ENCODE measurements around the gene TTC13. TPM values are rescaled to one million over a fixed set of nuclear protein-coding genes. Genes with fewer than 3 reads are reported as not detected.

The TTC13 gene
- total and polyA plus RNA-seq, 2 experiments from 2014 or later, result 13.0 to 14.9 TPM

GRCh38 chr1:230892018-230892491, 86.6 kb downstream of the TTC13 start:
- H3K27ac ChIP-seq, result peak overlapping the region; percentile 1
- H3K4me2 ChIP-seq, result no peak overlapping the region
- no peaks in the 10 kb centered on the region for H3K79me2 ChIP-seq
- H3K9me3 ChIP-seq (ENCODE audit: low read depth), result no peaks in the 10 kb centered on the region
- H3K4me3 ChIP-seq, result no peak overlapping the region
- no peaks in the 10 kb centered on the region for H3K9me2 ChIP-seq (replicated peaks; ENCODE audit: insufficient read depth)
- H4K20me1 ChIP-seq (ENCODE audit: insufficient read depth, poor library complexity, severe bottlenecking), result no peaks in the 10 kb centered on the region
- DNase-seq (ENCODE audit: low spot score), result no peak
- no peak for TF ChIP-seq EZH2phosphoT487 (IDR thresholded peaks at IDR 0.05; ENCODE audit: low read depth, severe bottlenecking, unreplicated experiment)
- TF ChIP-seq, protein P1, sequence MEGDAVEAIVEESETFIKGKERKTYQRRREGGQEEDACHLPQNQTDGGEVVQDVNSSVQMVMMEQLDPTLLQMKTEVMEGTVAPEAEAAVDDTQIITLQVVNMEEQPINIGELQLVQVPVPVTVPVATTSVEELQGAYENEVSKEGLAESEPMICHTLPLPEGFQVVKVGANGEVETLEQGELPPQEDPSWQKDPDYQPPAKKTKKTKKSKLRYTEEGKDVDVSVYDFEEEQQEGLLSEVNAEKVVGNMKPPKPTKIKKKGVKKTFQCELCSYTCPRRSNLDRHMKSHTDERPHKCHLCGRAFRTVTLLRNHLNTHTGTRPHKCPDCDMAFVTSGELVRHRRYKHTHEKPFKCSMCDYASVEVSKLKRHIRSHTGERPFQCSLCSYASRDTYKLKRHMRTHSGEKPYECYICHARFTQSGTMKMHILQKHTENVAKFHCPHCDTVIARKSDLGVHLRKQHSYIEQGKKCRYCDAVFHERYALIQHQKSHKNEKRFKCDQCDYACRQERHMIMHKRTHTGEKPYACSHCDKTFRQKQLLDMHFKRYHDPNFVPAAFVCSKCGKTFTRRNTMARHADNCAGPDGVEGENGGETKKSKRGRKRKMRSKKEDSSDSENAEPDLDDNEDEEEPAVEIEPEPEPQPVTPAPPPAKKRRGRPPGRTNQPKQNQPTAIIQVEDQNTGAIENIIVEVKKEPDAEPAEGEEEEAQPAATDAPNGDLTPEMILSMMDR (IDR thresholded peaks at IDR 0.05; ENCODE audit: poor library complexity), result no peak
- no peak for TF ChIP-seq EZH2 (IDR thresholded peaks at IDR 0.05; ENCODE audit: borderline replicate concordance)
- H3K27me3 ChIP-seq, result no peaks in the 10 kb centered on the region
- WGBS (ENCODE audit: low lambda C conversion rate, missing lambda C conversion rate), result 72% methylated on average over 6 of the region's 6 CpGs
- no peaks in the 10 kb centered on the region for H3K36me3 ChIP-seq (replicated peaks; ENCODE audit: insufficient read depth, low read depth)
- H3K4me1 ChIP-seq (ENCODE audit: insufficient read depth), result peaks cover 5% of the 10 kb centered on the region
- no peak overlapping the region for H2AFZ ChIP-seq

DNA sequence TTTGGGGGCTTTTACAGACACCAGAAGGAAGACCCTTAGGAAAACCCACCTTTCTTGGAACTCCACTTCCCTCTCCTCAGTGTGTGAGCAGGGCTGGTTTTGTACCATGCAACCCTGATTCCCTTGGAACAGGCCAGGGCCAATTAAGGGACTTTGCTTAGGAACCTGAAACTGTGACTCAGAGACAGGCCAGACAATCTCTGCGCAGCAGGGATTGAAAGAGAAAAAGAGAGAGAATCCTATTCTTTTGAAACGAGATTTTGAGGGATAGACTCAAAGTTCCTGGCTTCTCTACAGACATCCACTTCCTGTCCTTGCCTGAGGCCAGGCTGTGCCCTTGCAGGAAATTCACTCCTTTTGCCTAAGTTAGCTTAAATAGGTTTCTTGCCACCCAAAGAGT, 87.2 kb downstream of the TTC13 start:
- DNase-seq (ENCODE audit: low spot score), result no peak
- WGBS (ENCODE audit: low lambda C conversion rate, missing lambda C conversion rate), result 45% methylated on average over 2 of the region's 2 CpGs
- H3K4me2 ChIP-seq, result no peak overlapping the region
- peaks cover 5% of the 10 kb centered on the region for H3K4me1 ChIP-seq (ENCODE audit: insufficient read depth)
- TF ChIP-seq, protein P1 (IDR thresholded peaks at IDR 0.05; ENCODE audit: poor library complexity), result no peak
- TF ChIP-seq EZH2phosphoT487 (IDR thresholded peaks at IDR 0.05; ENCODE audit: low read depth, severe bottlenecking, unreplicated experiment) (no peak), EZH2 (IDR thresholded peaks at IDR 0.05; ENCODE audit: borderline replicate concordance) (no peak)
- H3K36me3 ChIP-seq (replicated peaks; ENCODE audit: insufficient read depth, low read depth), result no peaks in the 10 kb centered on the region
- H3K9me2 ChIP-seq (replicated peaks; ENCODE audit: insufficient read depth), result no peaks in the 10 kb centered on the region
- H4K20me1 ChIP-seq (ENCODE audit: insufficient read depth, poor library complexity, severe bottlenecking), result no peaks in the 10 kb centered on the region
- H3K4me3 ChIP-seq, result no peak overlapping the region
- peak overlapping the region; percentile 1 for H3K27ac ChIP-seq
- H2AFZ ChIP-seq, result no peak overlapping the region
- no peaks in the 10 kb centered on the region for H3K79me2 ChIP-seq
- H3K27me3 ChIP-seq, result no peaks in the 10 kb centered on the region
- H3K9me3 ChIP-seq (ENCODE audit: low read depth), result no peaks in the 10 kb centered on the region

DNA sequence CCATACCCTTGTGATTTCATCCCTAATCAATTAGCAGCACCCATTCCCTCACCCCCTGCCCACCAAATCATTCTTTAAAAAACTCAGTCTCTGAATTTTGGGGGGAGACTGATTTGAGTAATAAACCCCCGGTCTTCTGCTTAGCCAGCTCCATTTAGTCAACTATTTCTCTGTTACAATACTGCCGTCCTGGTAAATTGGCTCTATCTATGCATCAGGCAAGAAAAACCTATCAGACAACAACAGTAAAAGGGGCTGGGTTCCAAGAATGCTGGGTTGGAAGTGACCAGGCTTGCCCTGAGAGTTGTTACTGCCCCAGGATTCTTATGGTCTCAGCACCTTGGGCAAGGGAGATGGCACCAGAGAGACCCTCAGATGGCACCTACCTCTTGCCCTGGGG, 94.0 kb downstream of the TTC13 start:
- H3K79me2 ChIP-seq, result no peaks in the 10 kb centered on the region
- no peaks in the 10 kb centered on the region for H3K27me3 ChIP-seq
- H3K27ac ChIP-seq, result no peak overlapping the region
- no peak for DNase-seq (ENCODE audit: low spot score)
- WGBS (ENCODE audit: low lambda C conversion rate, missing lambda C conversion rate), result 85% methylated on average over 2 of the region's 2 CpGs
- H4K20me1 ChIP-seq (ENCODE audit: insufficient read depth, poor library complexity, severe bottlenecking), result no peaks in the 10 kb centered on the region
- H3K36me3 ChIP-seq (replicated peaks; ENCODE audit: insufficient read depth, low read depth), result no peaks in the 10 kb centered on the region
- no peaks in the 10 kb centered on the region for H3K9me2 ChIP-seq (replicated peaks; ENCODE audit: insufficient read depth)
- no peak overlapping the region for H2AFZ ChIP-seq
- H3K4me3 ChIP-seq, result no peak overlapping the region
- TF ChIP-seq EZH2phosphoT487 (IDR thresholded peaks at IDR 0.05; ENCODE audit: low read depth, severe bottlenecking, unreplicated experiment), result no peak
- TF ChIP-seq, protein P1 (IDR thresholded peaks at IDR 0.05; ENCODE audit: poor library complexity), result no peak
- no peak for TF ChIP-seq EZH2 (IDR thresholded peaks at IDR 0.05; ENCODE audit: borderline replicate concordance)
- no peak overlapping the region for H3K4me2 ChIP-seq
- H3K4me1 ChIP-seq (ENCODE audit: insufficient read depth), result no peaks in the 10 kb centered on the region
- no peaks in the 10 kb centered on the region for H3K9me3 ChIP-seq (ENCODE audit: low read depth)

- Histone ChIP-seq H3K27me3 (no peaks in the 10 kb centered on the region), H3K4me3 (no peak overlapping the region), H3K9me2 (replicated peaks; ENCODE audit: insufficient read depth) (no peaks in the 10 kb centered on the region), H3K4me2 (no peak overlapping the region), H3K79me2 (no peaks in the 10 kb centered on the region), H3K4me1 (ENCODE audit: insufficient read depth) (no peaks in the 10 kb centered on the region), H3K27ac (no peak overlapping the region), H3K36me3 (replicated peaks; ENCODE audit: insufficient read depth, low read depth) (no peaks in the 10 kb centered on the region), H2AFZ (no peak overlapping the region), H3K9me3 (ENCODE audit: low read depth) (no peaks in the 10 kb centered on the region), H4K20me1 (ENCODE audit: insufficient read depth, poor library complexity, severe bottlenecking) (no peaks in the 10 kb centered on the region)
- TF ChIP-seq EZH2phosphoT487 (IDR thresholded peaks at IDR 0.05; ENCODE audit: low read depth, severe bottlenecking, unreplicated experiment) (no peak), EZH2 (IDR thresholded peaks at IDR 0.05; ENCODE audit: borderline replicate concordance) (no peak)
- TF ChIP-seq, protein P1 (IDR thresholded peaks at IDR 0.05; ENCODE audit: poor library complexity), result no peak
- no peak for DNase-seq (ENCODE audit: low spot score)
- WGBS (ENCODE audit: low lambda C conversion rate, missing lambda C conversion rate), result 81% methylated on average over 4 of the region's 4 CpGs
Measured at GRCh38 chr1:230883967-230884366, 94.7 kb downstream of the TTC13 start.
